Muscle of back (tissue), 13 donors: ENCODE results near the gene INCENP. TPM values are rescaled to one million over a fixed set of nuclear protein-coding genes. Genes with fewer than 3 reads are reported as not detected.
A peak's percentile ranks its signal among the peaks of the same experiment; 100 is the strongest.
"Not testable (repeated sequence)": the region's sequence is repeated elsewhere in the genome, so short reads cannot be mapped to it uniquely, and the experiment has no call there.

ENCODE experiments used
- DNase-seq, 3 donors: peaks; one replicate each; pipeline versions ENCODE4 v3.0.0 to v3.0.0-alpha.2; 2013
- long read RNA-seq, 9 donors: transcript quantifications; one replicate each; lab custom pipeline, GENCODE V29; 2026
- polyA plus RNA-seq, 10 donors: library from polyadenylated mRNA; unstranded; fragments of 120-200 nt; gene quantifications; one replicate each; pipeline ENCODE4 v1.2.1, GENCODE V29; 2013; ENCODE audit not compliant: insufficient read length in 10 of 10

Gene INCENP
- 10 to 100 TPM; 13.2 to 26.7 (median 17.5) TPM for polyA plus RNA-seq
- long read RNA-seq, donor 1: 0 reads
- long read RNA-seq, donor 2: 0 reads
- long read RNA-seq, donor 3: 0 reads
- long read RNA-seq, donor 4, partial matches to known transcripts: 0 of 1 reads
- long read RNA-seq, donor 4, other reads (novel, unspliced or antisense): 0 of 1 reads
- long read RNA-seq, donor 5: 0 reads
- long read RNA-seq, donor 6: 0 reads
- long read RNA-seq, donor 7: 0 reads
- long read RNA-seq, donor 8: 0 reads
- long read RNA-seq, donor 9: 0 reads

DNA sequence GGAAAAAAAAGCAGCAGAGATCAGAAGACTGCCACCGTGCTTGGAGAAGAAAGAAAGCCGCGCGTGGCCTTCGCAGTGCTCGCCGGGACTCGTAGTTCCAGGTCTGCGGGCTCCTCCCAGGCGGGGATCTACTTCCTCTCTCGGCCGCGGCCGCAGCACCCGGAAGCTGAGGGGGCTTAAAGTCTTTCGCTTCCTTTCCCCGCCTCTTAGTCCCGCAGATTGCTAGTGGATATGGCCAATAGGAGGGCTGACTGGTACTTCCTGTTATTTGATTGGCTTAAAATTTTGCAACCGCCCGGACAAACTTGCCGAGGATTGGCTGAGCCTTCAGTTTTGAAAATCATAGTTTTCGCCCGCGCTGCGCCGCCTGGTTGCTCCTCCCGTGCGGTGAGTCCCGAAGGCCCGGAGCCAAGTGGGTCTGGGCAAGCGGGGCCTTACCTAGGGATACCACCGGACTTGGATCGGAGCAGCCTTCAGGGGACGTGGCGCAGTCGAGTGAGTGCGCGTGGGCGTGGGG, at the start of gene INCENP:
TSS of gene INCENP (plus strand) at position 343 of the 517 bp plus-strand sequence. CDS start 4,151 bp downstream, outside the sequence.
- peak; percentile 98 to 99 (median 99) for DNase-seq

DNA sequence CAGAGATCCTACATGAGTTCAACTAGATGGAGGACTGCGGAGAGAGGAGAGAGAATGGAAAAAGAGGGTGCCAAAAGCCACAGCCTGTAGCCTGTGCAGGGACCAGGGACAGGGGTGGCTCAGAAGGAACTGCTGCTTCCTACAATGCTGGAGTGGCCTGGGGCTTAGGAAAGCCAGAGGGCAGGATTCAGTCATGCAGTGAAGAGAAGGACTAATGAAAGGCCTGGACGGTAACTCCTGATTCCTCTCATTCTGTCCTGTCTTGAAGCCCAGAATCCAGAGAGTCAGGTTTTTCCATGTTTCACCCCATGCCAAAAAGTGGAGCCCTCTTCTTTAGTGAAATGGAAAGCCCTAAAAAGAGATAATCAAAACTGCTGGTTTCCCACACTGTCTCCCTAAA, 48.4 kb upstream of the INCENP start:
- DNase-seq: no peak

DNA sequence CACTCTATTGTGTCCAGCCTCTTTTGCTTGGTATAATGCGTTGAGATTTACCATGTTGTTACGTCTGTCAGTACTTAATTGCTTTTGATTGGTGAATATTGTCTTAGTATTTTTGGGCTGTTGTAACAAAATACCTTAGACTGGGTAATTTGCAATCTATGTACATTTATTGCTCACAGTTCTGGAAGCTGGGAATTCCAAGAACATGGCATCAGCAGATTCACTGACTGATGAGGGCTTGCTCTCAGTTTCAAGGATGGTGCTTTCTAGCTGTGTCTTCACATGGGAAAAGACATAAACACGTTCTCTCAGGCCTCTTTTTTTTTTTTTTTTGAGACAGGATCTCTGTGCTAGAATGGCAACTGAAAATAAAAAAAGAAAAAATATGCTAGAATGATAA, 46.7 kb upstream of the INCENP start:
- DNase-seq: no peak

DNA sequence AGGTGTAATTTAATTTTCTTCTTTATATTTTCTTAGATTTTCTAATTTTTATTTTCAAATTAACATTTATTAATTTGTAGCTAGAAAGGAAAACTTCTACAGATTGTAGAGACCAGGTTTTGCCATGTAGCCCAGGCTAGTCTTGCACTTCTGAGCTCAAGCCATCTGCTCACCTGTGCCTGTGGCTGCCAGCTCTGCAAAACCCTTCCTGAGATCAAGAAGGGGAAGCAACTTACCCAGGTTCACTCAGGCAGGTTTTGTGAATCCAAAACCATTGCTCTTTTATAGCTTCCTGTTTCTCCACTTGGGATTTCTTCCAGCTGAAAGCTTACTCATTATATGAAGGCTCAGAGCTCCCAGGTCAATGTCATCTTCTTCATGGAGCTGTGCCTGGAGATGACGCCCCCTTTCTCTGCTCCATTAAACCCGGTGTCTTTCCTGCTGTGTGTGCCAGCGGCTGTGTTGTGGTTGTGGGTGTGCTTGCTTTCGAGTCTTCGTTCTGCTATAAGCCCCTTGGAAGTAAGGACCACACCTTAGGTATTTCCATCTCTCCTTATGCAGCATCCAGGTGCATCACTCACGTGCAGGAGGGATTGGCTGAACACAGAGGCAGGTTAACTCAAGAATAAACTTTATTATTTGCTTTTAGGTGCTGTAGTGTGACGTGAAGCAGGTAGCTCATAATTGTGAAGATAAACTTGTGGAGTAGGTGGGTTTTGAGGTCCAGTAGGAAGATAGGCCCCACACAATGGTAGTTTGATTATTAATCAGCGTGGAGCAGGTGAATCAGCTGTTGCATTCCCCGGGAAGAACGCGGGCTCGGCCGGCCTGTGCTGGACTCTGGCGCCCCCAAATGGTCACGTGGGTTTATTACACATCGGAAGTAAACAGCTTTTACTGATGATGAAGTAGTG, 42.2 kb upstream of the INCENP start:
- peak; percentile 50 to 81 (median 75) for DNase-seq

DNA sequence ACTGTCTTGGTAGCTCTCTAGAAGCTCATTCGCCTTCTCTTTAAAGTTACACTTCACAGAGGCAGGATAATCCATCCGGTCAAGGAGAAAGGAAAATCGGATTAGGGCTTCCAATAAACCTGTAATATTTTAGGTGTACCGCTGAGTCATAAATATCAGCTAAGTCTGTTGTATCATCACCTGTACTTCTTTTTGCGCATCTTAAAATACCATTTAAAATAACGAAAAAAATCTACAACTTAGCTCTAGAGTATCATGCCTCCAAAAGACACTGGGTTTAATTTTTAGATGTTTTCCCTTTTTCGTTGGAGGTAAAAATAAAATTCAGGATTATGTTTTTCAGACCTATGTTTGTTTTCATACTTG, 41.5 kb upstream of the INCENP start:
- no peak for DNase-seq

GRCh38 chr11:62084801-62085200, 39.0 kb upstream of the INCENP start:
- not testable (repeated sequence) for DNase-seq

- DNase-seq: no peak
Measured at GRCh38 chr11:62087694-62088093, 36.1 kb upstream of the INCENP start.

GRCh38 chr11:62088331-62088933, 35.4 kb upstream of the INCENP start:
- no peak for DNase-seq

DNA sequence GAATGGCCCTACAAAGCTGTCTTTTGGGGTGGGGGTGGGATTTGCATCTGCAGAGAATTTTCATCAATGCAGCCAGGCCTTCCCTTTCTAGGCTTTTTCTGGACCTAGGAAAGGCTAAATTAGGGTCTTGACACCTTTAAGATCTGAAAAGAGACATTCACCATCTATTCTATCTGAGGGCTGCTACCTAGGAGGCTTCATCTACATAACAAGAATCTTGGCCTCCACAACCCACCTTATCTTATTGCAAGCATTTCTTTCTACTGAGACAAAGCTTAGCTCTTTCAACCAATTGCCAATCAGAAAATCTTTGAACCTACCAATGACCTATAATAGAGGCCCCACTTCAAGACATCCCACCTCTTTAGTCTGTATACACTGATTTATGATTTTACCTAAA, 20.7 kb upstream of the INCENP start:
- DNase-seq: no peak

DNA sequence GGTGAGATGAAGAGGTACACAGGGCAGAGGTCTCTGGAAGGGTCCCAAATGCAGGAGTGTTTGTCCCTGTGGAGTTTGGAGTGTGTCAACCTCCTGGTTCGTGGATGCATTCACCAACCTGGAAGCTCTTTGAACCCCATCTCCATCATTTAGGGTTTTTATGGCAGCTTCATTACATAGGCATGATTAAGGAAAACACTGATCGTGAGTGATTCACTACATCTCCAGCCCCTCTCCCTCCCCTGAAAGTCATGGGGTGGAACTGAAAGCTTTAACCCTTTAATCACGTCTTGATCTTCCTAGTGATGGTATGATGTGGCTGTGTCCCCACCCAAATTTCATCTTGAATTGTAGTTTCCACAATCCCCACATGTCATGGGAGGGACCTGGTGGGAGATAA, 19.8 kb upstream of the INCENP start:
- no peak for DNase-seq

DNA sequence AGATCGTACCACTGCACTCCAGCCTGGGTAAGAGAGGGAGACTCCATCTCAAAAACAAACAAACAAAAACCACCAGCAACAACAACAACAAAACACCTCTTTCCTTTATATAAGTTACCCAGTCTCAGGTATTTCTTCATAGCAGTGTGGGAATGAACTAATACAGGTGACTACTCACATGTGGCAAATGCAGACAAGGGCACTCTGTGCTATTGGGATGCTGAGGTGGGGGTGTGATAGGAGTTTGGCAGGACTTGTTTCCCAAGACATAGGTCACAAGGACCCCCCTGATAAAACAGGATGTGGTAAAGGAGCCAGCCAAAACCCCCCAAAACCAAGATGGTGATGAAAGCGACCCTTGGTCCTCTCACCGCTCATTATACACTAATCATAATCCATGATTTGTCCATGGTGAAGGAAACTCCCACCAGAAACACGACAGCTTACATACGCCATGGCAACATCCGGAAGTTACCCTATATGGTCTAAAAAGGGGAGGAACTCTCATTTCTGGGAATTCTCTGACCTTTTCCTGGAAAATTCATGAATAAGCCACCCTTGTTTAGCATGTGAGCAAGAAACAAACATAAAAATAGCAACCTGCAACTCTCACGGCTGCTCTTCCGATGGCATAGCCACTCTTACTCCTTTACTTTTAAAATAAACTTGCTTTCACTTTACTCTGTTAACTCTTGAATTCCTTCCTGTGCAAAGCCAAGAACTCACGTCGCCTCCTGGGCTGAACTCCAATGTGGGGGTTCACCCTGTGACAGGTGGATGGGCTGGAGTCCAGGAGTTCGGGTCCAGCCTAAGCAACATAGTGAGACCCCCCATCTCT, 18.8 kb upstream of the INCENP start:
- peak; percentile 44 to 71 (median 58) for DNase-seq

DNA sequence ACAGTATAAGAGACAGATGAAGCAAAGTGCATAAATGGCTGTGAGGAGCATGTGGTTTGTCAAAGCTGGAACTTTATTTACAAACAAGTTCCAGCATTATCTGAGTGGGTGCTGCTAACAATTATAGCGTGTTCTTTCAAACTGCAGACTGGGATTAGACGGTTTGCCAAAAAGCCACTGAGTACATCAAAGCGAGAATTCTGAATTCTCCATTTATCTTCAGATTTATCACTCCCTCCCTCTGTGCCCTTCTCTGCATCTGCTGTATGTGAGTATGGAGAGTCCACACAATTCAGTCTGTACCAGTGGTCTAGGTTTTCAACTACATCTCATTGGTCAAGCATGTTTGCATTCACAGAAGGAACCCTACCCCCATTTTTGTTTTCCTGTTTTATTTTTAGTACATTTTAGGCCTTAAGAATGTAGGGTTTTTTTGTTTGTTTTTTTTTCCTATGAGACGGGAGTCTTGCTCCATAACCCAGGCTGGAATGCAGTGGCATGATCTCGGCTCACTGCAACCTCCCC, 18.1 kb upstream of the INCENP start:
- DNase-seq: peak in 1 of 3 donors; percentile 23

GRCh38 chr11:62108017-62108750, 15.6 kb upstream of the INCENP start:
- DNase-seq: peak; percentile 57 to 78 (median 68)

DNA sequence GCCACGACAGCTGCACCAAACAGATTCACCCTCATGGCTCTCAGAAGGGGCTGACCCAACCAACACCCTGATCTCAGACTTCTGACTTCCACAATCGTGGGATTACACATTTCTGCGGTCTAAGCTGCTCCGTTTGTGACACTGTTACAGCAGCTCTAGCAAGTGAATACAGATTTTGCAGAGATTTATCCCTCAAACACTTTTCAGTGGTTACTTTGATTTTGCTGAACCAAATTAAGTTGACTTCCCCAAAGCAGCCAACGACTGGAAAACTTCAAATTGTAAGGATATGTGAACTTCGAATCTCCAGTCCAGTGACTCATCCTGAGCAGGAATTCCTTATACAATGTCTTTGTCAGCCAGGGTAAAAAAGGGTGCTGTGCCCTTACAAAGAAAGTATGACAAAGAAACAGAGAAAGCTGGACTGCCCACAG, 14.8 kb upstream of the INCENP start:
- no peak for DNase-seq

DNA sequence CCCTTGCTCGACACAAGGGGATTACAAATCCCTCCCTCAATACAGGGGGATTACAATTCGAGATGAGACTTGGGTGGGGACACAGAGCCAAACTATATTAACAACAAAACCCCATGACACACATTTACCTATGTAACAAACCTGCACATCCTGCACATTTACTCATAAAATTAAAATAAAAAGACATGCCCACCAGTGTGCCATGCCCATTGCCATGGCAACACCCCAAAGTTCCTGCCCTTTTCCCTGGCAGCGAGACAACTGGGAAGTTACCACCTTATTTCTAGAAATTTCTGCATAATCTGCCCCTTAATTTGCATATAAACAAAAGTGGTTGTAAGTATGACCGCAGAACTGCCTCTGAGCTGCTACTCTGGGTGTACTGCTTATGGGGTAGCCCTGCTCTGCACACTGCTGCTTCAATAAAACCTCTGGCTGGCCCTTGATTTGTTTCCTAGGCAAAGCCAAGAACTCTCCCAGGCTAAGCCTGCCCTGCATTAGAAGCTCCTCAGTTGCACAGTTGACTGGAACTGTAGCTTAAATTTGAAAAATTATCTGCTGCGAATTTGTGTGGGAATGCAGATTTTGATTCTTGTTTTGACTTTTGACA, 8.6 kb upstream of the INCENP start:
- no peak for DNase-seq

DNA sequence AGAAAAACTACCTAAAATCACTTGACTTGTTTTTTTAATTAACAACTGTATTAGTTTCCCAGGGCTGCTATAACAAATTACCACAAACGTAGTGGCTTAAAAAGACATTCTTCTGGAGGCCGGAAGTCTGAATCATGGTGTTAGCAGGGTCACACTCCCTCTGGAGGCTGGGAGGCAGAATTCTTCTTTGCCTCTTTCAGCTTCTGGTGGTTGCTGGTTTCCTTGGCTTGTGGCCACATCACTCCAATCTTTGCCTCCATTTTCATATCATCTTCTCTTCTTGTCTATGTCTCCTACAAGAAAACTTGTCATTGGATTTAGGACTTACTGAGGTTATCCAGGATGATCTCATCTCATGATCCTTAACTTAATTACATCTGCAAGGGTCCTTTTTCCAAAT, 7.4 kb upstream of the INCENP start:
- DNase-seq: no peak

DNA sequence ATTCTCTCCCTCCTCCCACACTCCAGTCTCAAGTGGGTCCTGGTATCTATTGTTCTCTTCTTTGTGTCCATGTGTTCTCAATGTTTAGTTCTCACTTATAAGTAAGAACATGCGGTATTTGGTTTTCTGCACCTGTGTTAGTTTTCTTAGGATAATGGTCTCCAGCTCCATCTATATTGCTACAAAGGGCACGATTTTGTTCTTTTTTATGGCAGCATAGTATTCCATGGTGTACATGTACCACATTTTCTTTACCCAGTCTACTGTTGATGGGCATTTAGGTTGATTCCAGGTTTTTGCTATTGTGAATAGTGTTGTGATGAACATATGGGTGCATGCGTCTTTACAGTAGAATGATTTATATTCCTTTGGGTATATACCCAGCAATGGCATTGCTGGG, 4.2 kb upstream of the INCENP start:
- DNase-seq: no peak

- DNase-seq: no peak
Measured at GRCh38 chr11:62120001-62120400, 3.8 kb upstream of the INCENP start.

- DNase-seq: no peak
Measured at GRCh38 chr11:62120431-62120830, 3.4 kb upstream of the INCENP start.

GRCh38 chr11:62122076-62122475, 1.7 kb upstream of the INCENP start:
- no peak for DNase-seq
